Lung (tissue), 12 donors: ENCODE measurements around the gene SDCBP2. TPM values are rescaled to one million over a fixed set of nuclear protein-coding genes. Genes with fewer than 3 reads are reported as not detected.

Experiments
- ATAC-seq: fragments of 200-7000 bp; cut with Tn5 transposase; one replicate; pipeline ENCODE4 v1.9.1; 2020; ENCODE audit warnings: moderate number of reproducible peaks; ENCODE audit not compliant: insufficient read depth, low FRiP score
- DNase-seq, 3 donors: peaks; one replicate each; pipeline ENCODE4 v3.0.0-alpha.2; 2013 to 2017
- H3K27ac ChIP-seq, 2 donors: one replicate each; pipeline ENCODE4 v1.5.1; 2013; ENCODE audit warnings: mild to moderate bottlenecking in 2 of 2, moderate library complexity in 2 of 2, control low read depth in 1 of 2, inconsistent platforms in 1 of 2, low read depth in 1 of 2, low read length in 1 of 2
- H3K27me3 ChIP-seq, 3 donors: one replicate each; pipeline ENCODE4 v1.5.1; 2013; ENCODE audit warnings: low read length in 2 of 3; ENCODE audit not compliant: control insufficient read depth in 3 of 3, insufficient read depth in 3 of 3
- H3K36me3 ChIP-seq, 4 donors: one replicate each; pipeline ENCODE4 v1.5.1; 2013; ENCODE audit warnings: low read length in 4 of 4, mild to moderate bottlenecking in 1 of 4, moderate library complexity in 1 of 4; ENCODE audit not compliant: control insufficient read depth in 4 of 4, insufficient read depth in 4 of 4
- H3K4me1 ChIP-seq, 5 donors: one replicate each; pipeline ENCODE4 v1.5.1; 2013; ENCODE audit warnings: low read length in 5 of 5, mild to moderate bottlenecking in 2 of 5, moderate library complexity in 1 of 5; ENCODE audit not compliant: control insufficient read depth in 5 of 5, insufficient read depth in 5 of 5
- H3K4me3 ChIP-seq: one replicate; pipeline ENCODE4 v1.5.1; 2013; ENCODE audit warnings: mild to moderate bottlenecking, control low read depth, moderate library complexity
- H3K9ac ChIP-seq, 2 donors: one replicate each; pipeline ENCODE4 v1.5.1; 2013; ENCODE audit warnings: low read length in 2 of 2, control low read depth in 1 of 2; ENCODE audit not compliant: insufficient read depth in 1 of 2
- H3K9me3 ChIP-seq, 4 donors: one replicate each; pipeline ENCODE4 v1.5.1; 2013; ENCODE audit warnings: low read length in 3 of 4, mild to moderate bottlenecking in 1 of 4, moderate library complexity in 1 of 4; ENCODE audit not compliant: control insufficient read depth in 4 of 4, insufficient read depth in 3 of 4
- WGBS, 2 donors: extraction: QIAGEN DNeasy Blood & Tissue Kit; methylation state at CpG; one replicate each; pipeline ENCODE4 v1.1.7; 2013; 5-methylcytosine and 5-hydroxymethylcytosine counted together
- polyA plus RNA-seq, 2 donors: library from polyadenylated mRNA; stranded (reverse); fragments of 200-250 nt; gene quantifications; one replicate each; pipeline ENCODE4 v1.2.1, GENCODE V29; 2013
- total RNA-seq, 2 donors: library from RNA; depleted of rRNA in 1 of 2; stranded (reverse); fragments of >200 nt in 1 of 2; gene quantifications; one replicate each; pipeline ENCODE4 v1.2.1, GENCODE V29; 2014 to 2021
- TF ChIP-seq, protein P1 (sequence below): IDR thresholded peaks from 2 replicates; pipeline ENCODE4 v1.5.1; 2012; ENCODE audit warnings: mild to moderate bottlenecking; ENCODE audit errors: control extremely low read depth, extremely low read depth
- donor health status: control.
- donor health status: control.
- donor health status: Bipolar disorder and iron deficiency.
- donor health status: healthy.
- donor health status: DM: yes; HTN: yes; CAD: no.

Gene SDCBP2
- total and polyA plus RNA-seq, 4 donors = 3.5 to 18.1 (median 12.5) TPM

DNA sequence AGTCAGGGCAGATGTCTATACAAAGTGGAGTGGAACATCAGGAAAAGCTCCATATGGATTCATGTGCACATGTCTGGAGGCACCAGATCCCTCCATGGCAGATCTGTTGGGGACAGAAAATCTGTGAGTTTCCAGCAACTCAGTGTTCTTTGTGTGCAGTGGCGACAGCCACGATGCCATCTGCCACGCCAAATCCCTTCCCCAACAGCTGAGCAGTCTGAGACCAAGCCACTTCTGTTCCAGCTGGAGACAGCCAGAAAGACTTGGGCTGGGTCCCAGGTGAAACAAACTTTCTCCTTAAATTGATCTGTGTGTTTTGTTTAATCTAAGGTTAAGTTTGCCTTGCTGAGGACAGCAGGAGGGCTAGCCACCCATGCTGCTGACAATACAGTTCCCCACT, 41.0 kb upstream of the SDCBP2 start:
- H3K4me3 ChIP-seq = no peak overlapping the region
- H3K27me3 ChIP-seq = no peaks in the 10 kb centered on the region
- WGBS, 2 donors = 84 to 90% methylated on average over 3 of the region's 3 CpGs
- no peak overlapping the region for H3K9ac ChIP-seq
- peaks cover 17 to 32% (median 20%) of the 10 kb centered on the region in 4 donors for H3K36me3 ChIP-seq
- peaks cover 0 to 22% (median 0%) of the 10 kb centered on the region in 5 donors for H3K4me1 ChIP-seq
- ATAC-seq = no peak
- DNase-seq = no peak
- no peak overlapping the region for H3K27ac ChIP-seq
- H3K9me3 ChIP-seq = no peaks in the 10 kb centered on the region
- TF ChIP-seq, protein P1, sequence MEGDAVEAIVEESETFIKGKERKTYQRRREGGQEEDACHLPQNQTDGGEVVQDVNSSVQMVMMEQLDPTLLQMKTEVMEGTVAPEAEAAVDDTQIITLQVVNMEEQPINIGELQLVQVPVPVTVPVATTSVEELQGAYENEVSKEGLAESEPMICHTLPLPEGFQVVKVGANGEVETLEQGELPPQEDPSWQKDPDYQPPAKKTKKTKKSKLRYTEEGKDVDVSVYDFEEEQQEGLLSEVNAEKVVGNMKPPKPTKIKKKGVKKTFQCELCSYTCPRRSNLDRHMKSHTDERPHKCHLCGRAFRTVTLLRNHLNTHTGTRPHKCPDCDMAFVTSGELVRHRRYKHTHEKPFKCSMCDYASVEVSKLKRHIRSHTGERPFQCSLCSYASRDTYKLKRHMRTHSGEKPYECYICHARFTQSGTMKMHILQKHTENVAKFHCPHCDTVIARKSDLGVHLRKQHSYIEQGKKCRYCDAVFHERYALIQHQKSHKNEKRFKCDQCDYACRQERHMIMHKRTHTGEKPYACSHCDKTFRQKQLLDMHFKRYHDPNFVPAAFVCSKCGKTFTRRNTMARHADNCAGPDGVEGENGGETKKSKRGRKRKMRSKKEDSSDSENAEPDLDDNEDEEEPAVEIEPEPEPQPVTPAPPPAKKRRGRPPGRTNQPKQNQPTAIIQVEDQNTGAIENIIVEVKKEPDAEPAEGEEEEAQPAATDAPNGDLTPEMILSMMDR = no peak

DNA sequence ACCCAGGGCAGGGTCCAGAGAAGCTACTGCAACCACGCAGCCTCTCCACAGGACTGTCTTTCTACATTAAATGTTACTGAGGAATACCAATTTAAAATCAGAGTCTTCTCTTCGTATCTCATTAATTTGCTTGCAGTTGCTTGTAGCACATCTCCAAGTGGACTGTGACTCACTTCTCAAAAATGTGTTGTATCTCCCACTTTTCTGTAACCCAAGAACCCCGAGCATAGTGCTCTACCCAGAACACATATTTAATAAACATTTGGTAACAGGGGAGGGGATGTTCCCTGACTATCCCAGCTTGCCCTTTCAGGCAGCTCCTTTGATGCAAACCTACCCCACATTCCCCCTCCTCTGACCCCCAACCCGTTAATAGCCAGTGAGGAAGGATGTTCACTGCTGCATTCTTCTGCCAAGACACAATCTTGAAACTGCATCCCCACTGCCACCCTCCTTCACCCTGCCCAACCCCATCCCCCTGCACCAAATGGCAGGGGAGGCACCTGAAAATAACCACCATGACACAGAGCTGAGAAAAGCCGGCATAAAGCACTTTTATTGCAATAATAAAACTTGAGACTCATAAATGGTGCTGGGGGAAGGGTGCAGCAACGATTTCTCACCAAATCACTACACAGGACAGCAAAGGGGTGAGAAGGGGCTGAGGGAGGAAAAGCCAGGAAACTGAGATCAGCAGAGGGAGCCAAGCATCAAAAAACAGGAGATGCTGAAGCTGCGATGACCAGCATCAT, 39.7 kb upstream of the SDCBP2 start:
- WGBS, 2 donors = 68 to 81% methylated on average over 7 of the region's 7 CpGs
- Histone ChIP-seq H3K9ac (no peak overlapping the region), H3K27ac (no peak overlapping the region), H3K4me1 (peaks cover 0 to 19% (median 0%) of the 10 kb centered on the region in 5 donors), H3K27me3 (no peaks in the 10 kb centered on the region), H3K4me3 (no peak overlapping the region), H3K36me3 (peaks cover 17 to 31% (median 18%) of the 10 kb centered on the region in 4 donors), H3K9me3 (no peaks in the 10 kb centered on the region)
- TF ChIP-seq, protein P1 = no peak
- ATAC-seq = no peak
- no peak for DNase-seq

DNA sequence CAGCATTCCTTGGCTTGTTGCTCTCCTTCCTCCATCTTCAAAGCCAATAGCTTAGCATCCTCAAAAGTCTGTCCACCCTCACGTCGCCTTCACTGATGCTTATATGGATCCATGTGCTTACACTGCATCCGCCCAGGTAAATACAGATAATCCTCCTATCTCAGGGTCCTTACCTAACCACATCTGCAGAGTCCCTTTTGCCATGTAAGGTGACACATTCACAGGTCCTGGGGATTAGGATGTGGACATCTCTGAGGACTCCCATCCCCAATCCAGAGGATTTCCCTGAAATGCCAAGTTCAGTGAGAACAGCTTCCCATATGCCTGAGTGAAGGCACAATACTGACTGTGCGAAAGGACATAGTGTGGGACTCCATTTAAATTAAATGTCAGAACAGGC, 38.5 kb upstream of the SDCBP2 start:
- Histone ChIP-seq H3K9me3 (no peaks in the 10 kb centered on the region), H3K9ac (no peak overlapping the region), H3K27ac (no peak overlapping the region), H3K4me1 (peaks cover 0 to 16% (median 0%) of the 10 kb centered on the region in 5 donors), H3K4me3 (no peak overlapping the region), H3K27me3 (no peaks in the 10 kb centered on the region), H3K36me3 (peaks cover 14 to 28% (median 17%) of the 10 kb centered on the region in 4 donors)
- WGBS, 2 donors = 97 to 98% methylated on average over 4 of the region's 4 CpGs
- TF ChIP-seq, protein P1 = no peak
- DNase-seq = no peak
- no peak for ATAC-seq
